ENCODE results near the gene ELOVL6. TPM values are rescaled to one million over a fixed set of nuclear protein-coding genes. Genes with fewer than 3 reads are reported as not detected.

The ELOVL6 gene
- total and polyA plus RNA-seq, 2 donors (not counting 1 experiment from before 2014, with no cell fraction given): 15.0 to 43.4 TPM

GRCh38 chr4:109996526-109996925, 201.9 kb downstream of the ELOVL6 start:
- no peak for DNase-seq (ENCODE audit: low read depth in 2 of 2)
- H3K79me2 ChIP-seq (ENCODE audit: control insufficient read depth, insufficient read depth, low read length): no peaks in the 10 kb centered on the region
- H3K27ac ChIP-seq (ENCODE audit: insufficient read depth, low read length): no peak overlapping the region
- H3K4me3 ChIP-seq (replicated peaks in 1 of 4; ENCODE audit: control extremely low read depth in 1 of 4, insufficient read depth in 1 of 4, low read depth in 3 of 4, low read length in 4 of 4): no peak overlapping the region
- no peak overlapping the region for H2AFZ ChIP-seq (ENCODE audit: low read length)
- no peaks in the 10 kb centered on the region for H3K36me3 ChIP-seq (ENCODE audit: control insufficient read depth, insufficient read depth, low read length)
- H3K9me3 ChIP-seq (ENCODE audit: control insufficient read depth, insufficient read depth, low read depth, low read length): no peaks in the 10 kb centered on the region
- H3K4me2 ChIP-seq (ENCODE audit: extremely low read depth, insufficient read depth, low read length): no peak overlapping the region
- H3K27me3 ChIP-seq (ENCODE audit: control insufficient read depth, insufficient read depth, low read length): peaks cover 4% of the 10 kb centered on the region
- no peak overlapping the region for H3K9ac ChIP-seq (ENCODE audit: insufficient read depth, low read length)
- H4K20me1 ChIP-seq (ENCODE audit: control insufficient read depth, extremely low read depth, insufficient read depth, low read length): no peaks in the 10 kb centered on the region
- H3K4me1 ChIP-seq (ENCODE audit: control insufficient read depth, extremely low read depth, insufficient read depth, low read length): no peaks in the 10 kb centered on the region
- TF ChIP-seq EZH2 (IDR thresholded peaks at IDR 0.05; ENCODE audit: low read length, missing control alignments) (no peak), CTCF (conservative IDR thresholded peaks at IDR 0.05 in 1 of 2, IDR thresholded peaks at IDR 0.05 in 1 of 2; ENCODE audit: low read depth in 1 of 2, low read length in 2 of 2) (no peak)
